Right lobe of liver (tissue), 4 donors: Measurements from ENCODE around the gene PIWIL1.

ENCODE experiments used
- POLR2A ChIP-seq: fragments of 450-650 bp; IDR thresholded peaks from one replicate; pipeline ENCODE4 v1.6.1; 2017; ENCODE audit warnings: antibody characterized with exemption, mild to moderate bottlenecking
- TF ChIP-seq, protein P1 (sequence below), 4 donors: fragments of 200-600 bp in 3 of 4; fragments of 450-650 bp in 1 of 4; IDR thresholded peaks; one replicate each; pipeline versions ENCODE4 v1.5.1 to v1.8.0; 2016 to 2022; ENCODE audit warnings: antibody characterized with exemption in 4 of 4, mild to moderate bottlenecking in 2 of 4
- donor health status: DM: no; HTN: no; CAD: no.
- donor health status: DM: no; HTN: no; CAD: no.
- donor health status: DM: no; HTN: yes; CAD: no.

DNA sequence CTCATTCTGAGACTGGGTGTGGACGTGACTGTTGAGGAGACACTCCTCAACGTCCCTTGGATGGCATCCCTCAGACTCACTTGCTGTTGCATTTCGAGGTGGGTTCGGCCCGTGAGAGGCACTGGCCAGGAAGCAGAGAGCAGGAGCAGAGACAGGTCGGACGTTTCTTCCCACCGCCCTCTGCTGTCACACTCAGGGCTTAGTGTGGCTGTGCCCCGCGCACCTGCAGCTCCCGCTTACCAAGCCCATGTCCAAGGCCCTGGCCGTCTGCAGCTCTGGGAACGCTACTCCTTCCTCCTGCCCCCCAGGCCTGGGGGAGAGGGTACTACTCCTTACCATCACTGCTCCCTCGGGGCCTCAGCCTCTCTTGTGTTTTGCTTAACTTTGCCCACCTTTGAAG, 29.8 kb upstream of the PIWIL1 start:
- no peak for TF ChIP-seq POLR2A
- TF ChIP-seq, protein P1, sequence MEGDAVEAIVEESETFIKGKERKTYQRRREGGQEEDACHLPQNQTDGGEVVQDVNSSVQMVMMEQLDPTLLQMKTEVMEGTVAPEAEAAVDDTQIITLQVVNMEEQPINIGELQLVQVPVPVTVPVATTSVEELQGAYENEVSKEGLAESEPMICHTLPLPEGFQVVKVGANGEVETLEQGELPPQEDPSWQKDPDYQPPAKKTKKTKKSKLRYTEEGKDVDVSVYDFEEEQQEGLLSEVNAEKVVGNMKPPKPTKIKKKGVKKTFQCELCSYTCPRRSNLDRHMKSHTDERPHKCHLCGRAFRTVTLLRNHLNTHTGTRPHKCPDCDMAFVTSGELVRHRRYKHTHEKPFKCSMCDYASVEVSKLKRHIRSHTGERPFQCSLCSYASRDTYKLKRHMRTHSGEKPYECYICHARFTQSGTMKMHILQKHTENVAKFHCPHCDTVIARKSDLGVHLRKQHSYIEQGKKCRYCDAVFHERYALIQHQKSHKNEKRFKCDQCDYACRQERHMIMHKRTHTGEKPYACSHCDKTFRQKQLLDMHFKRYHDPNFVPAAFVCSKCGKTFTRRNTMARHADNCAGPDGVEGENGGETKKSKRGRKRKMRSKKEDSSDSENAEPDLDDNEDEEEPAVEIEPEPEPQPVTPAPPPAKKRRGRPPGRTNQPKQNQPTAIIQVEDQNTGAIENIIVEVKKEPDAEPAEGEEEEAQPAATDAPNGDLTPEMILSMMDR (IDR thresholded peaks at IDR 0.05): no peak
